ENCODE results near the gene DAGLB.
A peak's percentile ranks its signal among the peaks of the same experiment; 100 is the strongest.
"Not testable (repeated sequence)": the region's sequence is repeated elsewhere in the genome, so short reads cannot be mapped to it uniquely, and the experiment has no call there.

Gene DAGLB

GRCh38 chr7:6406121-6406520 lies 41.6 kb downstream of the DAGLB start:
- H3K4me3 ChIP-seq (ENCODE audit: severe bottlenecking) = no peak overlapping the region
- ATAC-seq (ENCODE audit: low read depth) = no peak
- no peak for TF ChIP-seq CTCF (IDR thresholded peaks at IDR 0.05; ENCODE audit: poor library complexity, severe bottlenecking)
- H3K9me3 ChIP-seq (ENCODE audit: severe bottlenecking) = no peaks in the 10 kb centered on the region
- no peak overlapping the region for H3K27ac ChIP-seq (ENCODE audit: poor library complexity, severe bottlenecking)
- no peak for DNase-seq (ENCODE audit: low spot score)
- H3K4me1 ChIP-seq (ENCODE audit: insufficient read depth, poor library complexity, severe bottlenecking) = peaks cover 13% of the 10 kb centered on the region
- H3K36me3 ChIP-seq (ENCODE audit: low read depth) = peaks cover 91% of the 10 kb centered on the region
- no peaks in the 10 kb centered on the region for H3K27me3 ChIP-seq (ENCODE audit: insufficient read depth, poor library complexity, severe bottlenecking)

DNA sequence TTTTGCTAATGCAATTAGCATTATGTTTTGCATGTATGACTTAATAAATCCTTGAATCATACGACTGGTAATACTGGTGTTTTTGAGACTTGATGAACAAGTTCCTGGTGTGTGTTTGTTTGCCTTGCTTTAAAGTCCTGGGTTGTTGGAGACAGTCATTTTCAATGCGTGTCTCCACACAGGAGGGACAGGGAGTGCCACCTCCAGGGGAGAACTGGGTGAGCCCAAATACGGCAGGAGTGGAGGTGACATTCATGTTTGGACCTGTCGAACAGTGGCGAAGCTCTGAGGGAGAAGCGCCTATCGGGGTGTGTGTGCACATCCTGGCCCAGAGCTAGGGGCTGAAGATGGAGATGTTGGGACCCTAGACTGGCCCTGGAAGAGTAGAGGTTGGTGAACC lies 43.8 kb downstream of the DAGLB start:
- ATAC-seq (ENCODE audit: low read depth) (peak; percentile 43), DNase-seq (ENCODE audit: low spot score) (no peak)
- TF ChIP-seq CTCF (IDR thresholded peaks at IDR 0.05; ENCODE audit: poor library complexity, severe bottlenecking) = peak; percentile 24
- peak overlapping the region; percentile 35 for H3K27ac ChIP-seq (ENCODE audit: poor library complexity, severe bottlenecking)
- no peak overlapping the region for H3K4me3 ChIP-seq (ENCODE audit: severe bottlenecking)
- H3K27me3 ChIP-seq (ENCODE audit: insufficient read depth, poor library complexity, severe bottlenecking) = no peaks in the 10 kb centered on the region
- peaks cover 91% of the 10 kb centered on the region for H3K36me3 ChIP-seq (ENCODE audit: low read depth)
- peaks cover 23% of the 10 kb centered on the region for H3K4me1 ChIP-seq (ENCODE audit: insufficient read depth, poor library complexity, severe bottlenecking)
- H3K9me3 ChIP-seq (ENCODE audit: severe bottlenecking) = no peaks in the 10 kb centered on the region

DNA sequence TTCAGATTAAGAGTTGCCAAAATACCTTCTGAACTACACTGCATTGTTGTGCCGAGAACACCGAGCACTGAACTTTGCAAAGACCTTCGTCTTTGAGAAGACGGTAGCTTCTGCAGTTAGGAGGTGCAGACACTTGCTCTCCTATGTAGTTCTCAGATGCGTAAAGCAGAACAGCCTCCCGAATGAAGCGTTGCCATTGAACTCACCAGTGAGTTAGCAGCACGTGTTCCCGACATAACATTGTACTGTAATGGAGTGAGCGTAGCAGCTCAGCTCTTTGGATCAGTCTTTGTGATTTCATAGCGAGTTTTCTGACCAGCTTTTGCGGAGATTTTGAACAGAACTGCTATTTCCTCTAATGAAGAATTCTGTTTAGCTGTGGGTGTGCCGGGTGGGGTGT lies 45.0 kb downstream of the DAGLB start:
- no peaks in the 10 kb centered on the region for H3K9me3 ChIP-seq (ENCODE audit: severe bottlenecking)

GRCh38 chr7:6402041-6402440 lies 45.7 kb downstream of the DAGLB start:
- Histone ChIP-seq H3K27me3 (ENCODE audit: insufficient read depth, poor library complexity, severe bottlenecking) (no peaks in the 10 kb centered on the region), H3K4me1 (ENCODE audit: insufficient read depth, poor library complexity, severe bottlenecking) (peaks cover 33% of the 10 kb centered on the region), H3K9me3 (ENCODE audit: severe bottlenecking) (no peaks in the 10 kb centered on the region), H3K4me3 (ENCODE audit: severe bottlenecking) (no peak overlapping the region), H3K27ac (ENCODE audit: poor library complexity, severe bottlenecking) (no peak overlapping the region), H3K36me3 (ENCODE audit: low read depth) (peaks cover 73% of the 10 kb centered on the region)
- DNase-seq (ENCODE audit: low spot score) = no peak
- ATAC-seq (ENCODE audit: low read depth) = no peak
- TF ChIP-seq CTCF (IDR thresholded peaks at IDR 0.05; ENCODE audit: poor library complexity, severe bottlenecking) = no peak

More for the DNA sequence above, 45.0 kb downstream of the DAGLB start:
- H3K36me3 ChIP-seq (ENCODE audit: low read depth) = peaks cover 80% of the 10 kb centered on the region
- no peak overlapping the region for H3K4me3 ChIP-seq (ENCODE audit: severe bottlenecking)
- peak overlapping the region; percentile 35 for H3K27ac ChIP-seq (ENCODE audit: poor library complexity, severe bottlenecking)
- H3K4me1 ChIP-seq (ENCODE audit: insufficient read depth, poor library complexity, severe bottlenecking) = peaks cover 33% of the 10 kb centered on the region
- DNase-seq (ENCODE audit: low spot score) = no peak
- no peaks in the 10 kb centered on the region for H3K27me3 ChIP-seq (ENCODE audit: insufficient read depth, poor library complexity, severe bottlenecking)
- no peak for TF ChIP-seq CTCF (IDR thresholded peaks at IDR 0.05; ENCODE audit: poor library complexity, severe bottlenecking)
- no peak for ATAC-seq (ENCODE audit: low read depth)

GRCh38 chr7:6401536-6401935 lies 46.2 kb downstream of the DAGLB start:
- Histone ChIP-seq H3K4me1 (ENCODE audit: insufficient read depth, poor library complexity, severe bottlenecking) (peaks cover 33% of the 10 kb centered on the region), H3K27me3 (ENCODE audit: insufficient read depth, poor library complexity, severe bottlenecking) (no peaks in the 10 kb centered on the region), H3K27ac (ENCODE audit: poor library complexity, severe bottlenecking) (peak overlapping the region; percentile 78), H3K4me3 (ENCODE audit: severe bottlenecking) (no peak overlapping the region), H3K9me3 (ENCODE audit: severe bottlenecking) (no peaks in the 10 kb centered on the region), H3K36me3 (ENCODE audit: low read depth) (peaks cover 69% of the 10 kb centered on the region)
- no peak for DNase-seq (ENCODE audit: low spot score)
- no peak for ATAC-seq (ENCODE audit: low read depth)
- TF ChIP-seq CTCF (IDR thresholded peaks at IDR 0.05; ENCODE audit: poor library complexity, severe bottlenecking) = no peak

GRCh38 chr7:6400243-6401105 lies 47.3 kb downstream of the DAGLB start:
- H3K9me3 ChIP-seq (ENCODE audit: severe bottlenecking); H3K27me3 ChIP-seq (ENCODE audit: insufficient read depth, poor library complexity, severe bottlenecking); ATAC-seq (ENCODE audit: low read depth); DNase-seq (ENCODE audit: low spot score); H3K4me3 ChIP-seq (ENCODE audit: severe bottlenecking): not testable (repeated sequence)
- Histone ChIP-seq H3K27ac (ENCODE audit: poor library complexity, severe bottlenecking) (peak overlapping the region; percentile 78), H3K36me3 (ENCODE audit: low read depth) (peaks cover 64% of the 10 kb centered on the region), H3K4me1 (ENCODE audit: insufficient read depth, poor library complexity, severe bottlenecking) (peaks cover 33% of the 10 kb centered on the region)
